HG02981 (cell line): Measurements from ENCODE around the gene PSME3.

ENCODE experiments used
- ATAC-seq: cut with Tn5 transposase; IDR thresholded peaks from one replicate; pipeline ENCODE4 v1.9.1; 2021; ENCODE audit warnings: mild to moderate bottlenecking, moderate library complexity; ENCODE audit not compliant: unreplicated experiment

PSME3 gene

GRCh38 chr17:42832934-42833766 is at the start of gene PSME3:
Gene PSME3, plus strand, starts transcription at chr17:42833397. Its CDS starts 235 bp downstream, at chr17:42833632.
- peak; percentile 86 for ATAC-seq

GRCh38 chr17:42783791-42784138 is 49.4 kb upstream of the PSME3 start:
- no peak for ATAC-seq

GRCh38 chr17:42784409-42784808 is 48.8 kb upstream of the PSME3 start:
- ATAC-seq: no peak

GRCh38 chr17:42784811-42785592 is 48.2 kb upstream of the PSME3 start:
- ATAC-seq: no peak

GRCh38 chr17:42787266-42787665 is 45.9 kb upstream of the PSME3 start:
- no peak for ATAC-seq

GRCh38 chr17:42791948-42792347 is 41.2 kb upstream of the PSME3 start:
- no peak for ATAC-seq

DNA sequence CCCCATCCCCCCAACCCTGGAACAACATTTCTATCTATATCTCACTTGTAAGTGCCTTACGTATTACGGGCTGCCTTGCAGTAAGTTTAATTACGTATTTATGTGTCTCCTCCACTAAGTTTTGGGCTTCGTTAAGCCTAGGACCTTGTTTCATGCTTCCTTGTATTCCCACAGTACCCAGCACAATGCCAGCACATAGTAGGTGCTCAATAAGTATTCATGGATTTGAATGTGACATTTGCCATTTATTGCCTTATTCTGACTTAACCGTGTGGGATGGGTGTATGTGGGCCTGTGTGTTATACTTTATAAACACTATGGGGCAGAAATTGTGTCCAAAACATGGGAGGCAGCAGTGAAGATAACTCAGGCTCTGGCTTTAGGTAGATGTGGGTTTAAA is 40.7 kb upstream of the PSME3 start:
- no peak for ATAC-seq

DNA sequence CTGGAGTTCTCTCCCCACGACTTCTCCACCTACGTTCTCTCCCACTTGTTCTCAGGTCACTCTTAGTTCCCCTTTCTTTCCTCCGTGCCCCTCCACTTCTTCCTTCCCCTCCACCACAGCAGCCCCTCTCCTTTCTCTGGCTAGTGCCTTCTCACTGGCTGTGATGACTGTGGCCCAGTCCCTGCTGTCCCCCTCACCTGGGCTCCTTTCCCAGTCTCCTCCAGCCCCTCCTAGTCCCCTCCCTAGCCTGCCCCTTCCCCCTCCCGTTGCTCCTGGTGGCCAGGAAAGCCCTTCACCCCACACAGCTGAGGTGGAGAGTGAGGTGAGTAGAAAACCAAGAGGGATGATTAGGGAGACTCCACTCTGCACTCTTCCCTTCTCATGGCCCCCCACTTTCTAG is 38.1 kb upstream of the PSME3 start:
- ATAC-seq: no peak

GRCh38 chr17:42795465-42795864 is 37.7 kb upstream of the PSME3 start:
- no peak for ATAC-seq

- no peak for ATAC-seq
Measured at GRCh38 chr17:42796066-42796758, 37.0 kb upstream of the PSME3 start.

DNA sequence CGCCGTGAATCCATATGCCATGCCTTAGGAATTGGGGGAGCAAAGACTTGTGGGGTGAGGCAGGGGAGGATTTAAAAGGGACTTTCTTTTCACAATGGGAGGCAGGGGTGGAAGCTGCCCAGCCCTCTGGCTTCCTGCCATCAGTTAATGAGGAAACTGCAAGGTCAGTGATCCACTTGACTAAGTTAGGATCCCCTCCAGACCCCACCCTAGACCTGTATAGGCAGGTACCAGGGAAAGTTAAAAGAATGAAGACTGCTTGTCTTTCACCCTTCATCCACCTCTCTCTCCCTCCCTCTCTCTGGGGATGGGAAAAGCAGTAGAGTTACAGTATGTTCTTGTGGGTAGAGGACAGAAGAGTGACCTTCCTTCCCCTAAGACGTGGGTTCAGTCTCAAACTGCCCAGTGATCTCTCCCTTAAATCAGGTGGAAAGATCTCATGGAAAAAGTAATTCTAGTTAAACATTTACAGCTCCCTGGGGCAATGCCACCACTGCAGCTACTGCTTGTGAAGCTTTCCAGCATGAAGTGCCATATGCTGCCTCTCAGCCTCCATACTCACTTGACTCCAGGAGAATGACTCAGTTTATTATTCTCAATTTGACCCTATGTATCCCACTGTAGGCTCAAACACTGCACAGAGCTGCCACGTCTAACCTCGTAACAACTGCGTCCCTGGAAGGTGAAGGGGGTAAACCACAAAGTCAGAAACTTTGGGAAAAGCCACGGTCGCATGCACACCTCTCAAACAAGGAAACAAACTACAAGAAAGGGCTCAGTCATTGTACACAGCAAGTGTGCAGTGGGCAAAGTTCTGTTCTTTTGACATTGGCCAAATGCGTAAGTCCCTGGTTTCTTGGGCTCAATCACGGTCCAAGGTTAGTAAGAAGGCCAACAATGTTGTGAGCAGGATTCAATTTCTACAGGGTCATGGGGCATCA is 35.9 kb upstream of the PSME3 start:
- ATAC-seq: no peak

DNA sequence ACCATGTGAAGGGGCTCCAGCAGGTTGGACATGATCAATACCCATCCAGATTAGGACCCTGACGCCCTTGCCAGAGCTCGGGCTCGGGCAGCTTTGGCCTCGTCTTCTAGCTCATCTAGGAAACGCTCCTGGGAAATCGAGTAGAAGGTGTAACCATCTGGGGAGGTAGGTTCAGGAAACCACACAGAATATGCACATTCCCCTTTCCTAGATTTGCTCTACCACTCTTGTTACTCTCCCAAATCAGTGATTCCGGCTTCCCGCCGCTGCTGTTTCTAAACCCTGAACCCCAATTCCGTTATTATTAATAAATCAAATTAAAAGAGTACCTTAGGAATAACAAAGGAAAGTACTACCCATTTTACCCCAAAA is 35.2 kb upstream of the PSME3 start:
- no peak for ATAC-seq

DNA sequence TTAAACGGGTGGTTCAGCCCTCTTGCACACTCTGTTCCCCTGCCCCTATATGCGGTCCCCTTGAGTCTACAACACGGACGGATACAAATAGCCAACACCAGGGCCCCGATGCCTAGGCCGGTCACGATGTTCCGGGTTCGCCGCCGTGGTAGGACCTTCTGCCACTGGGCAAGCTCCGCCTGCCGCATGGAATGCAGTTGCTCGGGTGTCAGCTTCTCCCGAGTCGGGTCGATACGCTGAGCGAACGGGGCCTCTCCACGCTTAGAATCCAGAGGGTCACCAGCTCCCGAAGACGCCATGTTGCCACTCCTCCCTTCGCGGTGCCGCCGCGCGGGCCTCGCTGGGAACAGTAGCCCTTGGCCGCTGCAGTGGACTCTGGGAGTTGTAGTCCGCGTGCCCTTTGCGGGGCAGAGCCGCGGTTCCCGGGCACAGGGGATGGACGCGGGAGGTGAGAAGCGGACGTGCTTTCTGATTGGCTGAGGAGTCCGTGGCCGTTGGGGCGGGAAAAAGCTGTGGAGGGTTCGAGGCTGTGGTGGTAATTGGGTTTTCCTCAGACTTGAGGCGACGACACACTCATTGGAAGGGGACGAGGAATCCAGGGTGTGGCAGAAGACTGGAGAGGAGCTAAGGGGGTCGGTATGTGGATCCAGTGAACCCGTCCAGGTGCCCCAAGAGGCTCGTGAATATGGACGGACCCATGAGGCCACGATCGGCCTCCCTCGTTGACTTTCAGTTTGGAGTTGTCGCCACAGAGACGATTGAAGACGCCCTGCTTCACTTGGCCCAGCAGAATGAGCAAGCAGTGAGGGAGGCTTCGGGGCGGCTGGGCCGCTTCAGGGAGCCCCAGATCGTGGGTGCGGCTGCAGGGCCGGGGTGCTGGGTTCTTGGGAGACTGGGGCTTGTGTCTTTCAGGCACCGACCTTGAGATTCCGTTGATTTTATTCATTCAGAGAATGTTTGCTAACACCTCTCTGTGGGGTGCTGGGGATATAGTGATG is 34.5 kb upstream of the PSME3 start, which contains the start of the genes CNTD1 and COA3:
Gene CNTD1, plus strand, starts transcription at position 479 of the 998 bp plus-strand sequence. Its CDS starts 207 bp downstream, at position 686.
Gene COA3, minus strand, starts transcription at position 322 of the 998 bp plus-strand sequence. Its CDS starts 23 bp downstream, at position 299.
- no peak for ATAC-seq

DNA sequence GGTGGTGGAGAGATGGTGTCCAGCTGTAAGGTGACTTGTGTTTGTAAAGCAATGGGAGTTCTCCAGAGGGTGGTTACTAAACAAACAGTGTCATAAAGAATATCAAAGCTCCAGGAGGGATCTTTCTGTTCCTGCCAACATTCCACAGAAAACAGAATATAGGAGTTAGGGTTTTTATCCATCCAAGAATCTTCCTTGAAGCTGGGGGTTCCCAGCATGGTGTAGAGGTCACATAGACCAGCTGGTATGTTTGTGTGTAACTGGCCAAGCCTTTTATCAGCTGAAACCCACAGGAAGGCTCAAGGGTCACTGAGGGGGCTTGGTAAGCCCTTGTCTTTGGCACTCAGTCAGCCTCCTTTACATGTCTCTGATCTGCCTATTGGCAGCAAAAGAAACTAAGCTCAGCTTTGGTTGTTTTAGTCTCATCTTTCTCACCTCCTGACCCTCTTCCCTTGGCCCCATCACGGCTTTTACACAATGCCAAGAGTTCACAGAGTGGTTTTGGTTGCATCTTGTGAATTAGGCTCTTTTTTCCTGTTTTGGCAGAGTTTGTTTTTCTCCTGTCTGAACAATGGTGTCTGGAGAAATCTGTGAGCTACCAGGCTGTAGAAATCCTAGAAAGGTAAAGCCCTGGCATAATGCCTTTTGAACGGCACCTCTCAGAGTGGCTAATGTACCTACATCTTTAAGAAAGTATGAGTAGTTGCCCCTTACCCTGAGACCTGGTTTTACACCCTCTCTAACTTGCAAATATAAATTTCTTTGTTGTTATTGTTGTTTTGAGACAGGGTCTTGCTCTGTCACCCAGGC is 29.9 kb upstream of the PSME3 start:
- no peak for ATAC-seq

DNA sequence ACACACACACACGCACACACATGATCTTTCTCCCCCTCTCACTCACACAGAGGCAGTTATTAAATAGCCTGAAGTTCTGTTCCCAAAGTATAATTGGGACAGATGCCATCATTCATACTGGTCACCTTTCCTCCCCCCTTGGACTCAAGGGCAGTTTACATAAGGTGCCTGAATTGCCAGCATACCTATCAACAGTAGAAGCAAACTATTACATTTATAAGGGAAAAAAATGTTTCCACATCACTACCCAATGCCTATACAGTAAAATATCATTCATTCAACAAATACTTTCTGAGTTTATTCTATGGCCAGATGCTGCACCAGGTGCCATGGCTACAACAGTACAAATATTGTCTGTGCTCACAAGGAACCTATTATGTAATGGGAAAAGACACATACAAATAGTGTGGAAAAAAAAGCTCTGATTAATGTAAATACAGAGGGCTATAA is 28.3 kb upstream of the PSME3 start:
- ATAC-seq: no peak

- no peak for ATAC-seq
Measured at GRCh38 chr17:42806249-42806648, 26.9 kb upstream of the PSME3 start.

- ATAC-seq: no peak
Measured at GRCh38 chr17:42809250-42809649, 23.9 kb upstream of the PSME3 start.
